Uterus (tissue), 2 donors: ENCODE data around the gene GPC2.

Experiments
- POLR2A ChIP-seq, 2 donors: fragments of 450-650 bp; IDR thresholded peaks; one replicate each; pipeline ENCODE4 v1.6.1; 2016; ENCODE audit warnings: antibody characterized with exemption in 2 of 2, mild to moderate bottlenecking in 1 of 2, moderate library complexity in 1 of 2
- TF ChIP-seq, protein P1 (sequence below), 4 experiments: fragments of 200-600 bp in 2 of 4; fragments of 450-650 bp in 2 of 4; sonication (generic) in 2 of 4; IDR thresholded peaks; one replicate each; pipeline ENCODE4 v1.5.1; 2016 to 2019; ENCODE audit warnings: antibody characterized with exemption in 4 of 4, mild to moderate bottlenecking in 2 of 4, moderate library complexity in 1 of 4

DNA sequence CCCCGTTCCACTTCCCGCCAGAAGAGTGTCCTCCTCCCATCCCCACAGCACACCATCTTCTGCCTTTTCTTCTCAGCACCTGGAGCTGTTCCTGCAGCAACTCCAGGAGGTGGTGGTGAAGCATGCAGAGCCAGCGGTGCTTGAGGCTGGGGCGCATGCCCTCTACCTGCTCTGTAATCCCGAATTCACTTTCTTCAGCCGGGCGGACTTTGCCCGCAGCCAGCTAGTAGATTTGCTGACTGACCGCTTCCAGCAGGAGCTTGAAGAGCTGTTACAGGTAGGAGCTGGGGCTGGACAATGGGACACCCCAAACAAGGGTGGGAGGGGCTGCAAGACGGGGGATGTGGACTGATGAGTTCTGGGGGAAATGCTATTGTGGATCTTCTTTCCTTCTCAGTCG, 23.5 kb upstream of the GPC2 start:
- no peak for TF ChIP-seq POLR2A (IDR thresholded peaks at IDR 0.05)
- TF ChIP-seq, protein P1, sequence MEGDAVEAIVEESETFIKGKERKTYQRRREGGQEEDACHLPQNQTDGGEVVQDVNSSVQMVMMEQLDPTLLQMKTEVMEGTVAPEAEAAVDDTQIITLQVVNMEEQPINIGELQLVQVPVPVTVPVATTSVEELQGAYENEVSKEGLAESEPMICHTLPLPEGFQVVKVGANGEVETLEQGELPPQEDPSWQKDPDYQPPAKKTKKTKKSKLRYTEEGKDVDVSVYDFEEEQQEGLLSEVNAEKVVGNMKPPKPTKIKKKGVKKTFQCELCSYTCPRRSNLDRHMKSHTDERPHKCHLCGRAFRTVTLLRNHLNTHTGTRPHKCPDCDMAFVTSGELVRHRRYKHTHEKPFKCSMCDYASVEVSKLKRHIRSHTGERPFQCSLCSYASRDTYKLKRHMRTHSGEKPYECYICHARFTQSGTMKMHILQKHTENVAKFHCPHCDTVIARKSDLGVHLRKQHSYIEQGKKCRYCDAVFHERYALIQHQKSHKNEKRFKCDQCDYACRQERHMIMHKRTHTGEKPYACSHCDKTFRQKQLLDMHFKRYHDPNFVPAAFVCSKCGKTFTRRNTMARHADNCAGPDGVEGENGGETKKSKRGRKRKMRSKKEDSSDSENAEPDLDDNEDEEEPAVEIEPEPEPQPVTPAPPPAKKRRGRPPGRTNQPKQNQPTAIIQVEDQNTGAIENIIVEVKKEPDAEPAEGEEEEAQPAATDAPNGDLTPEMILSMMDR (IDR thresholded peaks at IDR 0.05), result no peak
